Measurements from ENCODE around the gene RFTN1.
"Not testable (repeated sequence)": the region's sequence is repeated elsewhere in the genome, so short reads cannot be mapped to it uniquely, and the experiment has no call there.

RFTN1 gene

GRCh38 chr3:16499351-16499750, 14.1 kb downstream of the RFTN1 start:
- TF ChIP-seq FOXP2 (optimal IDR thresholded peaks at IDR 0.05; ENCODE audit: control extremely low read depth, extremely low read length, insufficient read depth) (no peak), EZH2 (IDR thresholded peaks at IDR 0.05) (no peak)
- H3K36me3 ChIP-seq (ENCODE audit: insufficient read depth, low read length), result no peaks in the 10 kb centered on the region
- no peaks in the 10 kb centered on the region for H3K9me3 ChIP-seq (ENCODE audit: low read depth, low read length)
- H3K4me3 ChIP-seq, result no peak overlapping the region
- DNase-seq (ENCODE audit: low read depth, low spot score), result no peak
- H3K9ac ChIP-seq (ENCODE audit: insufficient read length), result no peak overlapping the region
- no peak overlapping the region for H3K27ac ChIP-seq

DNA sequence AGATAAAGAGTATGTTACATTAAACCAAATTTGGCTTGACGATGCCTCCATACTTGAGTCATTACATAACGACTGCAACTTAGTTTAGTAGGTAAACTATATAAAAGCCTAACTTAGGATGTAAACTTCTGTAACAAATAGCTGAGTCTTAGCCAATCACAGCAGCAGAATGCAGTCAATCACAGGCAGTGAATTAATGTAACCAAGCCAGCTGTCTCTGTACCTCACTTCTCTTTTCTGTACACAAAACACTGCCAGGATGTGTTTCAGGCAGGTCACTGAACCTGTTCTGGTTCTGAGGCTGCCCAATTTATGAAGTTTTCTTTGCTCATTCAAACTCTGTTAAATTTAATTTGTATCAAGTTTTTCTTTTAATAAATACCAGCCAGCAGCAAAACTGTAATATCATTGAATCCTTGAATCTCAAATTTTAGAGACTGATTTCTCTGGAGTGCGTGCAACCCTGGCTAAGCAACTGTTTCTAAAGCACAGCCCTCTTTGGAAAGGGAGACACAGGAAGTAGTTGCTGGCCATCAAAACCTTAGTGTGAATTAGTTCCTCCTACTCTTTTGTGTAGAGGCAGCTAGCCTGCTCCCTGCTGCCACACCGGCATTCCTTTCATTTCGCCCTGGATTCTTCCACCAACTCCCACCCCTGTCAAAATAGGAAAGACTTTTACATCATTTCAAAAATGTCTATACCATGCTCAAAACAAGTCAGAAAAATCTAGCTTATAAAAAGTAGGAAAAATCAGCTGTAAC, 15.2 kb downstream of the RFTN1 start:
- Histone ChIP-seq H3K36me3 (ENCODE audit: insufficient read depth, low read length) (no peaks in the 10 kb centered on the region), H3K9ac (ENCODE audit: insufficient read length) (no peak overlapping the region), H3K4me3 (no peak overlapping the region), H3K27ac (no peak overlapping the region), H3K9me3 (ENCODE audit: low read depth, low read length) (no peaks in the 10 kb centered on the region)
- TF ChIP-seq FOXP2 (optimal IDR thresholded peaks at IDR 0.05; ENCODE audit: control extremely low read depth, extremely low read length, insufficient read depth), result no peak
- TF ChIP-seq EZH2 (IDR thresholded peaks at IDR 0.05), result no peak
- no peak for TF ChIP-seq POLR2AphosphoS5 (IDR thresholded peaks at IDR 0.05; ENCODE audit: borderline replicate concordance, low read depth, low read length)
- DNase-seq (ENCODE audit: low read depth, low spot score), result no peak

DNA sequence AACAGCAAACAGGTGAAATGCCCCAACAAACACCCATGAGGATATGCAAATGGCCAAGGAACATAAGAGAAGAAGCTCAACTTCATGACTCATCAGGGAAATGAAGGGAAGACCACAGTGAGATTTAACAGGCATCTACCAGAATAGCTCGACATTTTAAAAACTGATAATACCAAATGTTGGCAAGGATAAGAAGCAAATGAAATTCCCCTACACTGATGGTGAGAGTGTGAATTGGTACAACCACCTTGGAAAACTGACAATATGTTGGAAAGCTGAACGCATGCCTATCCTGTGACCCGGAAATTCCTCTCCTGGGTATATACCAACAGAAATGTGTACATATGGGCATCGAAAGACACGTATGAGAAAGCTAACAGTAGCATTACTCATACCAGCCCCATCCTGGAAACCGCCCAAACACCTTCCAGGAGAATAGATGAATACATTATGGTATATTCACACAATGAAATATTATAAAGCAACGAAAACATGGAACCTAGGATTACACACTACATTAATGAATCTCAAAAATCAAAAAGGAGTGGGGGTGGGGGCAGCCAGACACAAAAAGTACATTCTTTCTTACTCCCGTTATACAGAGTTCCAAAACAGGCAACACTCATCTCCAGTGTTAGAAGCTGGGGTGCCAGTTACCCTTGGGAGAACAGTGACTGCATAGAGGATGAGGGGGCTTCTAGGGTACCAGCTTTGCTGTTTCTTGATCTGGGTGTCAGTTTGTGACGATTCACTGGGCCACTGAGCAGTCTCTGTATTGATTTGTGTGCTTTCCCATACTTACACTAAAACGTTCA, 16.9 kb downstream of the RFTN1 start:
- no peak for DNase-seq (ENCODE audit: low read depth, low spot score)
- TF ChIP-seq POLR2AphosphoS5 (IDR thresholded peaks at IDR 0.05; ENCODE audit: borderline replicate concordance, low read depth, low read length) (no peak), EZH2 (IDR thresholded peaks at IDR 0.05) (no peak), FOXP2 (optimal IDR thresholded peaks at IDR 0.05; ENCODE audit: control extremely low read depth, extremely low read length, insufficient read depth) (no peak)
- no peaks in the 10 kb centered on the region for H3K9me3 ChIP-seq (ENCODE audit: low read depth, low read length)
- no peak overlapping the region for H3K27ac ChIP-seq
- H3K4me3 ChIP-seq, result no peak overlapping the region
- H3K36me3 ChIP-seq (ENCODE audit: insufficient read depth, low read length), result no peaks in the 10 kb centered on the region
- no peak overlapping the region for H3K9ac ChIP-seq (ENCODE audit: insufficient read length)

DNA sequence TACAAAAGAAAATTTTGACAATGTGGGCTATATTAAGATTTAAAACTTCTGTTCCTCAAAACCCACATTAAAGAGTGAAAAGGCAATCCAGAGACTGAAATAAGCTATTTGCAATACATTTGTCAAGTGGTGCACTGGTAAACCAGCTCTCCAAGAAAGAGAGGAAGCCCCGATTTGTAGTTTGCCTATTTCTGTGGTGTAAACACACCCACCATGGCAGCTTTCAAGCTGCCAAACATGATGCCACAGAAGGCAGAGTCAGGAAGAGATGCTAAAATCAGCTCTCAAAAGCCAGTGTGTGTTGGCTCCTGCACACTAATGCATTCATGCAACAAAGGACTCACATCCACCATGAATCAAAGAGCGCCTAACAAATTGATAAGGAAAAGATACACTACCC, 17.5 kb downstream of the RFTN1 start:
- no peak for DNase-seq (ENCODE audit: low read depth, low spot score)
- Histone ChIP-seq H3K36me3 (ENCODE audit: insufficient read depth, low read length) (no peaks in the 10 kb centered on the region), H3K9me3 (ENCODE audit: low read depth, low read length) (no peaks in the 10 kb centered on the region), H3K9ac (ENCODE audit: insufficient read length) (no peak overlapping the region), H3K4me3 (no peak overlapping the region), H3K27ac (no peak overlapping the region)
- TF ChIP-seq FOXP2 (optimal IDR thresholded peaks at IDR 0.05; ENCODE audit: control extremely low read depth, extremely low read length, insufficient read depth), result no peak
- no peak for TF ChIP-seq EZH2 (IDR thresholded peaks at IDR 0.05)
- TF ChIP-seq POLR2AphosphoS5 (IDR thresholded peaks at IDR 0.05; ENCODE audit: borderline replicate concordance, low read depth, low read length), result no peak

DNA sequence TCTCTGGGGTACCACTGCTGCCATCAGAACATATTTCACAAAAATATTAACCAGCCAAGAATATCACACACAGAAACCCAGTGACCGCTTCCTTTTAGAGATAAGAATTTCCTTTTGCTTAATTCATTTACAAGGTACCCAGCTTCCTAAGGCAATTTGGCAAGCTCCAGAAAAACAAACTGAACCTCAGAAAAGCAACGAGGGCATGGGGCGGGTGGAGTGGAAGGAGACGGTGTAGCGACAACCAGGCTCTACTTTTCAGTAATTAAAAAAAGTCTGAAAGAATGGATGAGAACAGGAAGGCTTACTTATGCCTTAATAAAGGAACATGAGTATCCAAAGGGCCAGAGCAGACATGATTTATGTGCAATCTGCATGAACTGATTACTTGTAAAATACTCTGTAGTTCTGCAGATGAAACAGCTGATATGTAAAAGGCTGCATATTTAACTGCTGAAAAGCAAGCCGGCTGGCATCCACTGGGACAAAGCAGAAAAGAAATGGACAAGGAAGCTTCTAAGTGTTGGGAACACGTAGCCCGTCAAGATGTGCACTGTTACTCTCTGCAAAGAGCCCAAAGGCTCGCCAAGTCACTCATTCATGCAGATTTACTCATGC, 18.6 kb downstream of the RFTN1 start:
- H3K4me3 ChIP-seq, result no peak overlapping the region
- no peak overlapping the region for H3K9ac ChIP-seq (ENCODE audit: insufficient read length)
- no peaks in the 10 kb centered on the region for H3K36me3 ChIP-seq (ENCODE audit: insufficient read depth, low read length)
- H3K27ac ChIP-seq, result no peak overlapping the region
- DNase-seq (ENCODE audit: low read depth, low spot score), result no peak
- TF ChIP-seq EZH2 (IDR thresholded peaks at IDR 0.05), result no peak
- no peak for TF ChIP-seq POLR2AphosphoS5 (IDR thresholded peaks at IDR 0.05; ENCODE audit: borderline replicate concordance, low read depth, low read length)
- no peak for TF ChIP-seq FOXP2 (optimal IDR thresholded peaks at IDR 0.05; ENCODE audit: control extremely low read depth, extremely low read length, insufficient read depth)
- no peaks in the 10 kb centered on the region for H3K9me3 ChIP-seq (ENCODE audit: low read depth, low read length)

GRCh38 chr3:16494094-16494493, 19.4 kb downstream of the RFTN1 start:
- Histone ChIP-seq H3K36me3 (ENCODE audit: insufficient read depth, low read length) (no peaks in the 10 kb centered on the region), H3K9ac (ENCODE audit: insufficient read length) (no peak overlapping the region), H3K4me3 (no peak overlapping the region), H3K27ac (no peak overlapping the region), H3K9me3 (ENCODE audit: low read depth, low read length) (no peaks in the 10 kb centered on the region)
- TF ChIP-seq EZH2 (IDR thresholded peaks at IDR 0.05), result no peak
- TF ChIP-seq FOXP2 (optimal IDR thresholded peaks at IDR 0.05; ENCODE audit: control extremely low read depth, extremely low read length, insufficient read depth), result no peak
- no peak for DNase-seq (ENCODE audit: low read depth, low spot score)

DNA sequence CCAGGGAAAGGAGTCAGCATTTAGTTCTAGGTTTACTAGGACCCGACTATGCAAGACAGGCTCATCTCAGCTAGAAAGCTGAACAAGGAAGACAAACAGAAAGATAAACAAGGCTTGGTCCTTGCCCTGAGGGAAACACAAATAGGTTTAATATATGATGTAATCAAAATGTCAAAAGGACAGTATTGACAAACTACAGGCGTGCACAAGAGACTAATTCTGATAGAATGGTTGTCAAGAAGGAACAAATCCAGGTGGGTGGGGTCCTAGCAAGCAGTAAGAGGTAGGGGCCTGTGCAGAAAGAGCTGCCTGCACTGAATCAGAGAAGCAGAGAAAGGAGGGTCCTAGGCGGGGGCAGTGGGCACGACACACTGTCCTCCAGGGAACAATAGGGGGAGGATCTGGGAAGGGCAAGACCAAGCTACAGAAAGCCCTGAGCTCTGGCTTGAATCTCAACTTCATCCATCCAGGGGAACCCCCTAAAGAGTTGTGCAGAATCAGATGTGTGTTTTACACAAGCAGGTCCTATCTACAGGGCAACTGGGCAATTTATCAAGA, 23.4 kb downstream of the RFTN1 start:
- no peaks in the 10 kb centered on the region for H3K36me3 ChIP-seq (ENCODE audit: insufficient read depth, low read length)
- no peaks in the 10 kb centered on the region for H3K9me3 ChIP-seq (ENCODE audit: low read depth, low read length)
- H3K4me3 ChIP-seq, result no peak overlapping the region
- no peak overlapping the region for H3K27ac ChIP-seq
- H3K9ac ChIP-seq (ENCODE audit: insufficient read length), result no peak overlapping the region
- no peak for TF ChIP-seq POLR2AphosphoS5 (IDR thresholded peaks at IDR 0.05; ENCODE audit: borderline replicate concordance, low read depth, low read length)
- no peak for DNase-seq (ENCODE audit: low read depth, low spot score)

DNA sequence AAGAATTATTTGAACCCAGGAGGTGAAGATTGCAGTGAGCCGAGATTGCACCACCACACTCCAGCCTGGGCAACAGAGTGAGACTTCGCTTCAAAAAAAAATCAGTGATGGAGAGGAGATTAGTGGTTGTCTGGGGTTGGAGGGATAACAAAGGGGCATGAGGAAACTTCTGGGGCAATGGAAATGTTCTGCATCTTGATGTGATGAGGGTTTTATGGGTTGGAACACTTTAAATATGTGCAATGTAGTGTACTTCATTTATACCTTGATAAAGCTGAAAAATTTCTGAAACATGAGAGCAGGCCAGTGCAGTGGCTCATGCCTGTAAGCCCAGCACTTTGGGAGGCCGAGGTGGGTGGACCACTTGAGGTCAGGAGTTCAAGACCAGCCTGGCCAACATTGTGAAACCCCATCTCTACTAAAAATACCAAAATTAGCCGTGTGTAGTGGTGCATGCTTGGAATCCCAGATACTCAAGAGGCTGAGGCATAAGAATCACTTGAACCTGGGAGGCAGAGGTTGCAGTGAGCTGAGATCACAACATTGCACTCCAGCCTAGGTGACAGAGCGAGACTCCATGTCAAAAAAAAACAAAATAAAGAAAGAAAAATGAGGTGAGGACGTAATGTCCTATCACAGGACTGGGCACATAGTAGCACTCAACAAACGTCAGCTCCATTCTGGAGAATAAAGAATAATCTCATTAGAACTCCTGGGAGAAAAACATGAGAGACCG, 24.0 kb downstream of the RFTN1 start:
- not testable (repeated sequence) for H3K9ac ChIP-seq (ENCODE audit: insufficient read length); H3K4me3 ChIP-seq; DNase-seq (ENCODE audit: low read depth, low spot score); H3K27ac ChIP-seq; H3K36me3 ChIP-seq (ENCODE audit: insufficient read depth, low read length); H3K9me3 ChIP-seq (ENCODE audit: low read depth, low read length)
